Type B pancreatic cell (in vitro differentiated cells): ENCODE results near the gene STAT5B. TPM values are rescaled to one million over a fixed set of nuclear protein-coding genes. Genes with fewer than 3 reads are reported as not detected.

Experiments
- DNase-seq: peaks from one replicate; pipeline ENCODE4 v3.0.0; 2021; ENCODE audit warnings: mixed read lengths; ENCODE audit not compliant: unreplicated experiment; ENCODE audit errors: extremely low spot score
- H3K27ac Mint-ChIP-seq: 2 replicates; pipeline ENCODE4 v1.8.0; 2021; ENCODE audit warnings: mild to moderate bottlenecking, mixed read lengths
- H3K27me3 Mint-ChIP-seq: 2 replicates; pipeline ENCODE4 v1.8.0; 2021; ENCODE audit warnings: mixed read lengths
- H3K36me3 Mint-ChIP-seq: 2 replicates; pipeline ENCODE4 v1.8.0; 2021; ENCODE audit warnings: mixed read lengths
- H3K4me1 Mint-ChIP-seq: one replicate; pipeline ENCODE4 v1.8.0; 2021; ENCODE audit warnings: mixed read lengths; ENCODE audit not compliant: unreplicated experiment
- H3K4me3 Mint-ChIP-seq: 2 replicates; pipeline ENCODE4 v1.8.0; 2021; ENCODE audit warnings: mild to moderate bottlenecking, mixed read lengths
- H3K9me3 Mint-ChIP-seq: 2 replicates; pipeline ENCODE4 v1.8.0; 2021; ENCODE audit warnings: mixed read lengths
- total RNA-seq: library from RNA; stranded (reverse); gene quantifications from 2 replicates; pipeline ENCODE4 v1.2.1, GENCODE V29; 2021; ENCODE audit warnings: low replicate concordance
- TF ChIP-seq, protein P1 (sequence below): fragments of 200-600 bp; sonication (generic); conservative IDR thresholded peaks from 2 replicates; pipeline ENCODE4 v1.5.0; 2021; ENCODE audit warnings: antibody characterized with exemption, mild to moderate bottlenecking

The STAT5B gene
- total RNA-seq, 1 donor from 2014 or later = 42.3 TPM

DNA sequence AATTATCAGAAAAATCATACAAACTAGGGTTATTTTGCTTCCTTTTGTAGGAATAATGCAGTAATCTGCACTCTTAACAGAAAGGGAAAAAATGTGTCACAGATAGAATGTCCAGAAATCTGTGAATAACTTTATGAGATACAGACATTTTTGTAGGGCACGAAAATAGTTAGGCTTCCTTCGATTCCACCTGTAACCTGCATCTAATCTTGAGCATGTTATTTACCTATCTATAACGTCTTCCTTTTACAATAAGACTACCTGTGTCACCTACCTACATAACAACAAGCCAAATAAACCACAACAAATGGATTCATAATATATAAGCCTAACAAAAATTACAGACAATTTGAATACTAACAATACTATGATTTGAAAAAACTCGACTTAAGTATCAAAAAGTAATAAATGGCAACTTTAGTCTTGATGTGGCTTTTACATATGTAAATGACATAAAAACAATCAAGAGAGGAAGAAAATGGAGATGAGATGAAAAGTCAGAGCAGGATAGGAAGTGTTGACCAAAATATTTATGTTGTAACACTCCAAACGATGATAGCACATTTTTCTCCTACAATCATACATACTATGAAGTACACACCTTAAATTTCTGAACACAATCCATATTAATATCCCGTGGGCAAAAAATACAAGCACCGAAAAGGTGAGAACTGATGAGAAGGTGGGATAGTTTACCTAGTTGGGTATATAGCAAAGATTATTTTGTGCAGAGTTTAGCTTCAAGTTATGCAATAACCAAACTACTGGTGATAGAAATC lies 2.5 kb downstream of the STAT5B start:
- Mint-ChIP-seq H3K36me3 (no peaks in the 10 kb centered on the region), H3K4me1 (peaks cover 36% of the 10 kb centered on the region), H3K9me3 (no peaks in the 10 kb centered on the region), H3K27ac (no peak overlapping the region), H3K4me3 (peak overlapping the region; percentile 62), H3K27me3 (no peaks in the 10 kb centered on the region)
- TF ChIP-seq, protein P1, sequence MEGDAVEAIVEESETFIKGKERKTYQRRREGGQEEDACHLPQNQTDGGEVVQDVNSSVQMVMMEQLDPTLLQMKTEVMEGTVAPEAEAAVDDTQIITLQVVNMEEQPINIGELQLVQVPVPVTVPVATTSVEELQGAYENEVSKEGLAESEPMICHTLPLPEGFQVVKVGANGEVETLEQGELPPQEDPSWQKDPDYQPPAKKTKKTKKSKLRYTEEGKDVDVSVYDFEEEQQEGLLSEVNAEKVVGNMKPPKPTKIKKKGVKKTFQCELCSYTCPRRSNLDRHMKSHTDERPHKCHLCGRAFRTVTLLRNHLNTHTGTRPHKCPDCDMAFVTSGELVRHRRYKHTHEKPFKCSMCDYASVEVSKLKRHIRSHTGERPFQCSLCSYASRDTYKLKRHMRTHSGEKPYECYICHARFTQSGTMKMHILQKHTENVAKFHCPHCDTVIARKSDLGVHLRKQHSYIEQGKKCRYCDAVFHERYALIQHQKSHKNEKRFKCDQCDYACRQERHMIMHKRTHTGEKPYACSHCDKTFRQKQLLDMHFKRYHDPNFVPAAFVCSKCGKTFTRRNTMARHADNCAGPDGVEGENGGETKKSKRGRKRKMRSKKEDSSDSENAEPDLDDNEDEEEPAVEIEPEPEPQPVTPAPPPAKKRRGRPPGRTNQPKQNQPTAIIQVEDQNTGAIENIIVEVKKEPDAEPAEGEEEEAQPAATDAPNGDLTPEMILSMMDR = no peak
- DNase-seq = no peak

DNA sequence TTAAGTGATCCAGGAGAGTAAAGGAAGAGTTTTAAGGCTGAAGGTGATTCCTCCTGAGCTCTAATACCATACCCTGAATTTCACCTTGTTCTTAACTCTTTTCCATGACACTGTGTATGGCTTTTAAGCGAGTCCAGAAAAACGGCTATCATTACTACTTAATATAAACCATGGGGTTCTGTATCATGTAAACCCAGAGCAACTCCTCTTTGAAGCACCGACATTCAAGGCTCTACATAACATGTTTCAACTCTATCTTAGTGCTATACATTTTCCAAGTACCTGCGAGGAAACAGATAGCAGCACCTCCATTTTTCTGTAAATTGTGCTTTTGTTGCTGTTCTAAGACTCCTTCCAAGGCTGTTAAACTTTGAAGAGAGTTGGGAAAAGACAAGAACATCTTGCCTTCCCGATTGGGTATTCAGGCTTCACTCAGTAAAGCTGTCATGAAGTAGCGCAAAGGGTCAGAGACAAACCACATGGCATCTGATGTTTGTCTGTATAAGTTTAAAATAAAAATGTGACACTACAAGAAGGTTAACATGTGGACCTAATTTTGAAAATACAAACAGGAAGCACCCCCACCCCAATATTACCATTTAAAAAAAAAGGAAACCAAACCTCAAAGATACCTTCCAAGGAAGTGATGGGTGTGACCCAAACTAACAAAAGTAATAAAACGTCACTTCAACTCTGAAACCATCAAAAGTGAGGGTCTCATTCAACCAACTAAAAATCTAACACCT lies 3.9 kb downstream of the STAT5B start:
- Mint-ChIP-seq H3K27ac (no peak overlapping the region), H3K4me1 (peaks cover 36% of the 10 kb centered on the region), H3K36me3 (no peaks in the 10 kb centered on the region), H3K4me3 (no peak overlapping the region), H3K9me3 (no peaks in the 10 kb centered on the region), H3K27me3 (no peaks in the 10 kb centered on the region)
- DNase-seq = no peak
- TF ChIP-seq, protein P1 = no peak

DNA sequence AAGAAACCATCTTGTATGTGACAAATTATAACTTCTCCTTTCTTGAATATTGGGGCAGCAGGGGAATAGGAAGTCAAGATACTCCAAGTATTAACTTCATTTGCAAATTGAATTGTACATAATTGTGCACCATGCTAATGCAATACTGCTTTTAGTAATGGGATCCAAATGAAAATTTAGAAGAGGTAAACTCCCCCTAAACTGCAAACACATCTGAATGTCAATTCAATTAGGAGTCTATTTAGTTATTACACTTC lies 4.5 kb downstream of the STAT5B start:
- TF ChIP-seq, protein P1 = no peak
- DNase-seq = no peak
- Mint-ChIP-seq H3K4me3 (no peak overlapping the region), H3K36me3 (no peaks in the 10 kb centered on the region), H3K4me1 (peaks cover 31% of the 10 kb centered on the region), H3K27me3 (no peaks in the 10 kb centered on the region), H3K27ac (no peak overlapping the region), H3K9me3 (no peaks in the 10 kb centered on the region)

DNA sequence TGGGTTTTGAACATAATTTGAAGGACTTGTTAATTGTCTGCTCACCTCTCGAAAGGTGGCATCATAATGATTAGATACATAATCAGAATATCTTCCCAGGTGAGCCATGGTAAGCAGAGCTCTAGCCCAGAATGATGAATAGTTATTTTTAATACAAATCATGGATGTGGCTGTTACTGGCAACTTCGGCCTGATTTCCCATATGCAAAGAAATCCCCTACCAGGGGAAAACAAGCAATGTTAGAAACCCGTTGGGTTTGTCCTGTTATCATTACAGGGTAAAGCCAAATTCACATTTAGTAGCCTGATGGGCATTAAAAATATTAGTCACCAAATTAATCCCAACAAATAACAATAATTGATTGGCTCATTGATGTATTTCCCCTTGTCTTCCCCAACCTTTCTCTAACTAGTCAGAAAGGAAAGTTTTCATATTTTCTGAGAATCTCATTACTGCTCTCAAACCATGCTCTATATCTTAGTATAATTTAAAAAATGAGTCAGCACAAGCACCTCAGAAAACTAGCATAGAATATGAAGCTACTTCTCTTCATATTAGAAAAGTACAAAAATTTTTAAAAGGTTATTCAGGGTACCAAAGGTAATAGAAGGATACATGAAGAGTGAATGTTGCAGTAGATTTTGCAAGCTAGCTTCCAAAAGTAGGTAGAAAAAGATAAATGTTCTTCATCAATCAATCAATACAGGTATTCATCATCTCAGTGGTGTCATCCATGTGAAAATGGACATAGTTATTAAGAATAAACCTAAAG lies 5.0 kb downstream of the STAT5B start:
- Mint-ChIP-seq H3K4me1 (peaks cover 31% of the 10 kb centered on the region), H3K4me3 (no peak overlapping the region), H3K36me3 (no peaks in the 10 kb centered on the region), H3K27me3 (no peaks in the 10 kb centered on the region), H3K9me3 (no peaks in the 10 kb centered on the region), H3K27ac (no peak overlapping the region)
- no peak for DNase-seq
- TF ChIP-seq, protein P1 = no peak

DNA sequence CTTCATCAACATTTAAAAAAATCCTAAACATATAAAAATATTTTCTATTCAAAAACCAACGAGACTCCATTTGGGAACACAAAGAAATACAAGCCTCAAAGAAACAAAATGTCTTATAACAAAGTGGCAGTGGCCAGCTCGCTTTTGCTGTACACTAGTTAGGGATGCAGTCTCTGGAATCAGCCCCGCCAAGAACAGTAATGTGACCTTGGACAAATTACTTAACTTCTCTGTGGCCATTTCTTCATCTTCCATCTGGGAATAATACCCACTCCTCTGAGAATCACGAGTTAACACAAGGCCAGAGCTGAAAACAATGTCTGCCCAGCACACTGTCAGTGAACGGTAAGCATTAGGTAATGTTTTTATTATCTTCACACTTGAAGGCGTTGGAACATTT lies 5.6 kb downstream of the STAT5B start:
- H3K27ac Mint-ChIP-seq = no peak overlapping the region
- H3K4me1 Mint-ChIP-seq = peaks cover 31% of the 10 kb centered on the region
- TF ChIP-seq, protein P1 = no peak
- DNase-seq = no peak
- H3K36me3 Mint-ChIP-seq = no peaks in the 10 kb centered on the region
- no peaks in the 10 kb centered on the region for H3K9me3 Mint-ChIP-seq
- no peak overlapping the region for H3K4me3 Mint-ChIP-seq
- no peaks in the 10 kb centered on the region for H3K27me3 Mint-ChIP-seq
